Testis (tissue), 2 donors: Measurements from ENCODE around the gene CEP152.

ENCODE experiments used
- CTCF ChIP-seq, 3 experiments: fragments of 450-650 bp in 2 of 3; fragments of 200-600 bp in 1 of 3; sonication (generic) in 1 of 3; IDR thresholded peaks; one replicate each; pipeline ENCODE4 v1.5.1; 2016 to 2019; ENCODE audit warnings: antibody characterized with exemption in 3 of 3, mild to moderate bottlenecking in 2 of 3, moderate library complexity in 1 of 3
- POLR2A ChIP-seq: fragments of 450-650 bp; IDR thresholded peaks from one replicate; pipeline ENCODE4 v1.6.1; 2017; ENCODE audit warnings: antibody characterized with exemption, mild to moderate bottlenecking, moderate library complexity

GRCh38 chr15:48805591-48805990, 5.3 kb downstream of the CEP152 start:
- TF ChIP-seq CTCF (IDR thresholded peaks at IDR 0.05) (no peak), POLR2A (no peak)
